GM13977 (cell line): ENCODE measurements around the gene RNF151.

Experiments
- DNase-seq: peaks from one replicate; pipeline ENCODE4 v3.0.0; 2012; ENCODE audit warnings: low spot score
- CTCF ChIP-seq: IDR thresholded peaks from 2 replicates; pipeline ENCODE4 v1.5.1; 2012; ENCODE audit warnings: mild to moderate bottlenecking, control low read depth; ENCODE audit not compliant: insufficient read depth; ENCODE audit errors: extremely low read depth, missing control alignments
- in situ Hi-C: fragments of 300-500 bp; cut with MboI; formaldehyde crosslinking; loops from one replicate; pipeline ENCODE4 v1.12.0; 2022; ENCODE audit warnings: low sequenced_read_pairs, low pct_unique_long_range_greater_than_20kb, mixed read lengths, inconsistent platforms; ENCODE audit not compliant: unreplicated experiment

Gene RNF151

GRCh38 chr16:1920727-1921171 is 45.9 kb upstream of the RNF151 start:
- in situ Hi-C loops = no loop called here
- no peak for TF ChIP-seq CTCF
- DNase-seq = no peak

GRCh38 chr16:1922357-1922756 is 44.3 kb upstream of the RNF151 start:
- in situ Hi-C loops = no loop called here
- no peak for TF ChIP-seq CTCF
- no peak for DNase-seq

GRCh38 chr16:1923299-1924034 is 43.2 kb upstream of the RNF151 start:
- in situ Hi-C loops = no loop called here
- no peak for DNase-seq
- peak; percentile 25 for TF ChIP-seq CTCF

- TF ChIP-seq CTCF = no peak
- in situ Hi-C loops = no loop called here
Measured at GRCh38 chr16:1924095-1924494, 42.6 kb upstream of the RNF151 start.

GRCh38 chr16:1926271-1926670 is 40.4 kb upstream of the RNF151 start:
- DNase-seq = no peak
- in situ Hi-C loops = no loop called here
- TF ChIP-seq CTCF = no peak

More at GRCh38 chr16:1924095-1924494, 42.6 kb upstream of the RNF151 start:
- no peak for DNase-seq

GRCh38 chr16:1929105-1929504 is 37.6 kb upstream of the RNF151 start:
- TF ChIP-seq CTCF = no peak
- in situ Hi-C loops = no loop called here
- DNase-seq = no peak
